Placental epithelial cell (primary cell): ENCODE data around the gene OR4Q2. TPM values are rescaled to one million over a fixed set of nuclear protein-coding genes. Genes with fewer than 3 reads are reported as not detected.

ENCODE experiments used
- total RNA-seq: library from RNA; depleted of rRNA; stranded (reverse); fragments of >200 nt; gene quantifications from 2 replicates; pipeline ENCODE4 v1.2.3, GENCODE V29; 2012

OR4Q2 gene
- not detected in 2 replicates for total RNA-seq

DNA sequence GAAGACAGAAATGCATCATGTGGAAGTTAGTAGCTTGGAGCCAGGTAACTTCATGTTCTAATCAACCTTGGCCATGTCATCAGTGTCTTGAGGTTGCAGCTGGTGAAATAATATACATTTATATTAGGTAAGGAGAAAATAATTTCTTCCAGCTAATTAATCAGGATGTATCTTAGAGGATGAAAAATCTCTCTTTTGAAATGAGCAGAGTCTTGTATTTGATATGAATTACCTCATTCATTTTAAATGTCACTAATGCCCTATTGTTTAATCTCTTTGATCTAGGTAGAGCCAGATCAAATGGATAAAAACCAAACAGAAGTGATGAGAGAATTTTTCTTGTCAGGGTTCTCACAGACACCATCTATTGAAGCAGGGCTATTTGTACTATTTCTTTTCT, at the start of gene OR4Q2:
OR4Q2 (plus strand) TSS at position 301 of the 400 bp plus-strand sequence.

GRCh38 chr14:19975291-19975690, 26.7 kb upstream of the OR4Q2 start, which contains the start of gene OR4K15:
Gene OR4K15, plus strand, starts transcription at chr14:19975591. Its CDS starts 0 bp downstream, at chr14:19975591.

GRCh38 chr14:20019257-20019865, 17.4 kb downstream of the OR4Q2 start, which contains the start of gene OR4K14:
Gene OR4K14, minus strand, starts transcription at chr14:20019307. Its CDS starts 4,114 bp downstream, at chr14:20015193.

GRCh38 chr14:20035938-20036337, 34.0 kb downstream of the OR4Q2 start, which contains the start of gene OR4K13:
Gene OR4K13, minus strand, starts transcription at chr14:20036038. Its CDS starts 1,280 bp downstream, at chr14:20034758.

Other genes with a start within 250 kb of the OR4Q2 start
- not detected in 2 replicates for gene OR4M1, start 228.7 kb upstream of the OR4Q2 start, total RNA-seq
- not detected in 2 replicates for gene OR4N2, start 198.4 kb upstream of the OR4Q2 start, total RNA-seq
- gene OR4K2, start 127.0 kb upstream of the OR4Q2 start, total RNA-seq, result not detected in 2 replicates
- not detected in 2 replicates for gene OR4K5, start 81.6 kb upstream of the OR4Q2 start, total RNA-seq
- not detected in 2 replicates for gene OR4K1, start 71.2 kb upstream of the OR4Q2 start, total RNA-seq
- not detected in 2 replicates for gene OR4K15, start 26.6 kb upstream of the OR4Q2 start, total RNA-seq
- not detected in 2 replicates for gene OR4K14, start 17.1 kb downstream of the OR4Q2 start, total RNA-seq
- not detected in 2 replicates for gene OR4K13, start 33.9 kb downstream of the OR4Q2 start, total RNA-seq
- gene OR4L1, start 57.9 kb downstream of the OR4Q2 start, total RNA-seq, result not detected in 2 replicates
- not detected in 2 replicates for gene OR4K17, start 108.6 kb downstream of the OR4Q2 start, total RNA-seq
- gene OR4N5, start 136.7 kb downstream of the OR4Q2 start, total RNA-seq, result not detected in 2 replicates
- gene OR11G2, start 188.7 kb downstream of the OR4Q2 start, total RNA-seq, result not detected in 2 replicates
- not detected in 2 replicates for gene OR11H6, start 221.5 kb downstream of the OR4Q2 start, total RNA-seq
- not detected in 2 replicates for gene OR11H7, start 226.8 kb downstream of the OR4Q2 start, total RNA-seq
- not detected in 2 replicates for gene OR11H4, start 237.1 kb downstream of the OR4Q2 start, total RNA-seq